Measurements from ENCODE around the gene ARL6IP4. TPM values are rescaled to one million over a fixed set of nuclear protein-coding genes. Genes with fewer than 3 reads are reported as not detected.

The ARL6IP4 gene
- total RNA-seq, 1 experiment from 2014 or later, result 133 TPM

DNA sequence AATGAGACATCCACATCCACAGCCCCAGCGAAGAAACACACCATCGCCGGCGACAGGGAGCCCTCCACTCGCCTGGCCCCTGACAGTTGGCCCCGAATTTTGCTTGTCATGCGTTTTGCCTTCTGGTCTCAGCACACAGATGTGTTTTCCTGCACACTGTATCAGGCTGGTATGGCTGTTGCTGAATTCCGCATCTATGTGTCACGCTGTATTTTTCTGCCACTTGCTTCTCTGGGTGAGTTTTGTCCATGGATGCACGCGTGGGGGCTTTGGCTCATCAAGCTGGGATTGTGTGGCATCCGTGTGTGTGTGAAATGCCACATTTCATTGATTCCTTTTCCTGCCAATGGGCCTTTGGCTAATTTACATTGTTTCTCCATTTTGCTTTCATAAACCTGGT lies 26.5 kb downstream of the ARL6IP4 start:
- H3K36me3 Mint-ChIP-seq, result no peaks in the 10 kb centered on the region
- CTCF ChIA-PET, result no interaction called here
- no peaks in the 10 kb centered on the region for H3K9me3 Mint-ChIP-seq
- H3K4me1 Mint-ChIP-seq, result no peaks in the 10 kb centered on the region
- DNase-seq (ENCODE audit: low spot score) (no peak), ATAC-seq (no peak)
- POLR2A ChIA-PET, result no interaction called here
- H3K27ac Mint-ChIP-seq, result no peak overlapping the region
- H3K27me3 Mint-ChIP-seq (ENCODE audit: low read depth), result no peaks in the 10 kb centered on the region
- TF ChIP-seq, protein P1, sequence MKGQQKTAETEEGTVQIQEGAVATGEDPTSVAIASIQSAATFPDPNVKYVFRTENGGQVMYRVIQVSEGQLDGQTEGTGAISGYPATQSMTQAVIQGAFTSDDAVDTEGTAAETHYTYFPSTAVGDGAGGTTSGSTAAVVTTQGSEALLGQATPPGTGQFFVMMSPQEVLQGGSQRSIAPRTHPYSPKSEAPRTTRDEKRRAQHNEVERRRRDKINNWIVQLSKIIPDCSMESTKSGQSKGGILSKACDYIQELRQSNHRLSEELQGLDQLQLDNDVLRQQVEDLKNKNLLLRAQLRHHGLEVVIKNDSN (CRISPR knock-in tag; IDR thresholded peaks at IDR 0.05), result no peak
- TF ChIP-seq, protein P2, sequence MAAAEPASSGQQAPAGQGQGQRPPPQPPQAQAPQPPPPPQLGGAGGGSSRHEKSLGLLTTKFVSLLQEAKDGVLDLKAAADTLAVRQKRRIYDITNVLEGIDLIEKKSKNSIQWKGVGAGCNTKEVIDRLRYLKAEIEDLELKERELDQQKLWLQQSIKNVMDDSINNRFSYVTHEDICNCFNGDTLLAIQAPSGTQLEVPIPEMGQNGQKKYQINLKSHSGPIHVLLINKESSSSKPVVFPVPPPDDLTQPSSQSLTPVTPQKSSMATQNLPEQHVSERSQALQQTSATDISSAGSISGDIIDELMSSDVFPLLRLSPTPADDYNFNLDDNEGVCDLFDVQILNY (CRISPR knock-in tag; IDR thresholded peaks at IDR 0.05), result no peak
- TF ChIP-seq ETV6 (CRISPR knock-in tag; IDR thresholded peaks at IDR 0.05) (no peak), CREB1 (CRISPR knock-in tag; IDR thresholded peaks at IDR 0.05) (no peak), NFYB (CRISPR knock-in tag; conservative IDR thresholded peaks at IDR 0.05; ENCODE audit: low read depth) (no peak), SMAD3 (CRISPR knock-in tag; IDR thresholded peaks at IDR 0.05; ENCODE audit: borderline replicate concordance) (no peak), ZNF423 (CRISPR knock-in tag; IDR thresholded peaks at IDR 0.05) (no peak), SOX15 (CRISPR knock-in tag; IDR thresholded peaks at IDR 0.05) (no peak), FOXP1 (CRISPR knock-in tag; IDR thresholded peaks at IDR 0.05; ENCODE audit: borderline replicate concordance) (no peak), SMAD4 (CRISPR knock-in tag; IDR thresholded peaks at IDR 0.05) (no peak), ZNF317 (CRISPR knock-in tag; IDR thresholded peaks at IDR 0.05; ENCODE audit: borderline replicate concordance, low read depth) (no peak), ZNF263 (CRISPR knock-in tag; IDR thresholded peaks at IDR 0.05; ENCODE audit: low read depth) (no peak)
- TF ChIP-seq, protein P3, sequence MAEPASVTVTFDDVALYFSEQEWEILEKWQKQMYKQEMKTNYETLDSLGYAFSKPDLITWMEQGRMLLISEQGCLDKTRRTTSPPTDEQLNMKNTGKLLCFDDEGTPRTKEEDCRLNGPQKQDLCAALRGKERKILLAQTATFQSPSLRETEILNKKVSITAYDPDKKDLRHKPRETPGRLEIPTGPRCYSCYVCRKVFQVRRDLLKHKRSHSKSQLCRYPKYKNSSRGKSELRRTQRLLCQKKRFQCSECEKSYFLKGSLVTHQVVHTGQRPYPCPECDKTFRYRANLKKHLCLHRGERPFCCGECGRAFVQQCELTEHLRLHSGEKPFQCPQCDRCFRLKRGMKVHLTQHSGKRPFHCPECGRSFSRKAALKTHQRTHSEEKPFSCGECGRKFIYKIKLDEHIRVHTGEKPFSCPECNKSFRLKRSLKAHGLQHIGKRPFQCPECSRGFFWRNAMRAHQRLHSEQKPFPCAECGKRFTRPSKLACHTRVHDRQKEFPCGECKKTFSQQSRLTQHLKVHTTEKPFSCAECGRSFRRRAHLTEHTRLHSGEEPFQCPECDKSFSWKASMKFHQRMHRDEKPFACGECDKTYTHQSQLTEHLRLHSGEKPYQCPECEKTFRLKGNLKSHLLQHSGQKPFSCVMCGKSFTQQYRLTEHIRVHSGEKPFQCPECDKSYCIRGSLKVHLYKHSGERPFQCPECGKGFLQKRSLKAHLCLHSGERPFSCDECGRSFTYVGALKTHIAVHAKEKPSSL (CRISPR knock-in tag; conservative IDR thresholded peaks at IDR 0.05), result no peak
- TF ChIP-seq, protein P4, sequence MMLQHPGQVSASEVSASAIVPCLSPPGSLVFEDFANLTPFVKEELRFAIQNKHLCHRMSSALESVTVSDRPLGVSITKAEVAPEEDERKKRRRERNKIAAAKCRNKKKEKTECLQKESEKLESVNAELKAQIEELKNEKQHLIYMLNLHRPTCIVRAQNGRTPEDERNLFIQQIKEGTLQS (CRISPR knock-in tag; conservative IDR thresholded peaks at IDR 0.05), result no peak
- TF ChIP-seq, protein P5, sequence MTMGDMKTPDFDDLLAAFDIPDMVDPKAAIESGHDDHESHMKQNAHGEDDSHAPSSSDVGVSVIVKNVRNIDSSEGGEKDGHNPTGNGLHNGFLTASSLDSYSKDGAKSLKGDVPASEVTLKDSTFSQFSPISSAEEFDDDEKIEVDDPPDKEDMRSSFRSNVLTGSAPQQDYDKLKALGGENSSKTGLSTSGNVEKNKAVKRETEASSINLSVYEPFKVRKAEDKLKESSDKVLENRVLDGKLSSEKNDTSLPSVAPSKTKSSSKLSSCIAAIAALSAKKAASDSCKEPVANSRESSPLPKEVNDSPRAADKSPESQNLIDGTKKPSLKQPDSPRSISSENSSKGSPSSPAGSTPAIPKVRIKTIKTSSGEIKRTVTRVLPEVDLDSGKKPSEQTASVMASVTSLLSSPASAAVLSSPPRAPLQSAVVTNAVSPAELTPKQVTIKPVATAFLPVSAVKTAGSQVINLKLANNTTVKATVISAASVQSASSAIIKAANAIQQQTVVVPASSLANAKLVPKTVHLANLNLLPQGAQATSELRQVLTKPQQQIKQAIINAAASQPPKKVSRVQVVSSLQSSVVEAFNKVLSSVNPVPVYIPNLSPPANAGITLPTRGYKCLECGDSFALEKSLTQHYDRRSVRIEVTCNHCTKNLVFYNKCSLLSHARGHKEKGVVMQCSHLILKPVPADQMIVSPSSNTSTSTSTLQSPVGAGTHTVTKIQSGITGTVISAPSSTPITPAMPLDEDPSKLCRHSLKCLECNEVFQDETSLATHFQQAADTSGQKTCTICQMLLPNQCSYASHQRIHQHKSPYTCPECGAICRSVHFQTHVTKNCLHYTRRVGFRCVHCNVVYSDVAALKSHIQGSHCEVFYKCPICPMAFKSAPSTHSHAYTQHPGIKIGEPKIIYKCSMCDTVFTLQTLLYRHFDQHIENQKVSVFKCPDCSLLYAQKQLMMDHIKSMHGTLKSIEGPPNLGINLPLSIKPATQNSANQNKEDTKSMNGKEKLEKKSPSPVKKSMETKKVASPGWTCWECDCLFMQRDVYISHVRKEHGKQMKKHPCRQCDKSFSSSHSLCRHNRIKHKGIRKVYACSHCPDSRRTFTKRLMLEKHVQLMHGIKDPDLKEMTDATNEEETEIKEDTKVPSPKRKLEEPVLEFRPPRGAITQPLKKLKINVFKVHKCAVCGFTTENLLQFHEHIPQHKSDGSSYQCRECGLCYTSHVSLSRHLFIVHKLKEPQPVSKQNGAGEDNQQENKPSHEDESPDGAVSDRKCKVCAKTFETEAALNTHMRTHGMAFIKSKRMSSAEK (CRISPR knock-in tag; IDR thresholded peaks at IDR 0.05; ENCODE audit: borderline replicate concordance), result no peak
- TF ChIP-seq, protein P6, sequence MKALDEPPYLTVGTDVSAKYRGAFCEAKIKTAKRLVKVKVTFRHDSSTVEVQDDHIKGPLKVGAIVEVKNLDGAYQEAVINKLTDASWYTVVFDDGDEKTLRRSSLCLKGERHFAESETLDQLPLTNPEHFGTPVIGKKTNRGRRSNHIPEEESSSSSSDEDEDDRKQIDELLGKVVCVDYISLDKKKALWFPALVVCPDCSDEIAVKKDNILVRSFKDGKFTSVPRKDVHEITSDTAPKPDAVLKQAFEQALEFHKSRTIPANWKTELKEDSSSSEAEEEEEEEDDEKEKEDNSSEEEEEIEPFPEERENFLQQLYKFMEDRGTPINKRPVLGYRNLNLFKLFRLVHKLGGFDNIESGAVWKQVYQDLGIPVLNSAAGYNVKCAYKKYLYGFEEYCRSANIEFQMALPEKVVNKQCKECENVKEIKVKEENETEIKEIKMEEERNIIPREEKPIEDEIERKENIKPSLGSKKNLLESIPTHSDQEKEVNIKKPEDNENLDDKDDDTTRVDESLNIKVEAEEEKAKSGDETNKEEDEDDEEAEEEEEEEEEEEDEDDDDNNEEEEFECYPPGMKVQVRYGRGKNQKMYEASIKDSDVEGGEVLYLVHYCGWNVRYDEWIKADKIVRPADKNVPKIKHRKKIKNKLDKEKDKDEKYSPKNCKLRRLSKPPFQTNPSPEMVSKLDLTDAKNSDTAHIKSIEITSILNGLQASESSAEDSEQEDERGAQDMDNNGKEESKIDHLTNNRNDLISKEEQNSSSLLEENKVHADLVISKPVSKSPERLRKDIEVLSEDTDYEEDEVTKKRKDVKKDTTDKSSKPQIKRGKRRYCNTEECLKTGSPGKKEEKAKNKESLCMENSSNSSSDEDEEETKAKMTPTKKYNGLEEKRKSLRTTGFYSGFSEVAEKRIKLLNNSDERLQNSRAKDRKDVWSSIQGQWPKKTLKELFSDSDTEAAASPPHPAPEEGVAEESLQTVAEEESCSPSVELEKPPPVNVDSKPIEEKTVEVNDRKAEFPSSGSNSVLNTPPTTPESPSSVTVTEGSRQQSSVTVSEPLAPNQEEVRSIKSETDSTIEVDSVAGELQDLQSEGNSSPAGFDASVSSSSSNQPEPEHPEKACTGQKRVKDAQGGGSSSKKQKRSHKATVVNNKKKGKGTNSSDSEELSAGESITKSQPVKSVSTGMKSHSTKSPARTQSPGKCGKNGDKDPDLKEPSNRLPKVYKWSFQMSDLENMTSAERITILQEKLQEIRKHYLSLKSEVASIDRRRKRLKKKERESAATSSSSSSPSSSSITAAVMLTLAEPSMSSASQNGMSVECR (CRISPR knock-in tag; IDR thresholded peaks at IDR 0.05; ENCODE audit: borderline replicate concordance), result no peak
- TF ChIP-seq, protein P7, sequence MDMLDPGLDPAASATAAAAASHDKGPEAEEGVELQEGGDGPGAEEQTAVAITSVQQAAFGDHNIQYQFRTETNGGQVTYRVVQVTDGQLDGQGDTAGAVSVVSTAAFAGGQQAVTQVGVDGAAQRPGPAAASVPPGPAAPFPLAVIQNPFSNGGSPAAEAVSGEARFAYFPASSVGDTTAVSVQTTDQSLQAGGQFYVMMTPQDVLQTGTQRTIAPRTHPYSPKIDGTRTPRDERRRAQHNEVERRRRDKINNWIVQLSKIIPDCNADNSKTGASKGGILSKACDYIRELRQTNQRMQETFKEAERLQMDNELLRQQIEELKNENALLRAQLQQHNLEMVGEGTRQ (CRISPR knock-in tag; IDR thresholded peaks at IDR 0.05), result no peak
- H3K4me3 Mint-ChIP-seq, result no peak overlapping the region

All from WTC11 (cell line).